H1 (cell line): ENCODE measurements around the gene SLC1A7. TPM values are rescaled to one million over a fixed set of nuclear protein-coding genes. Genes with fewer than 3 reads are reported as not detected.

Source experiments
- EGR1 ChIP-seq: IDR thresholded peaks from 2 replicates; pipeline ENCODE4 v1.6.1; 2011; ENCODE audit warnings: low read depth, low read length, borderline replicate concordance
- FOSL1 ChIP-seq: IDR thresholded peaks from 2 replicates; pipeline ENCODE4 v1.6.1; 2011; ENCODE audit warnings: mild to moderate bottlenecking, low read depth, low read length, moderate library complexity; ENCODE audit not compliant: insufficient read depth
- POLR2A ChIP-seq, 2 experiments: IDR thresholded peaks; 1 replicate in 1 of 2; 2 replicates in 1 of 2; pipeline ENCODE4 v1.6.1; 2011; ENCODE audit warnings: low read depth in 2 of 2, low read length in 2 of 2, mild to moderate bottlenecking in 2 of 2; ENCODE audit errors: control extremely low read depth in 1 of 2
- RNF2 ChIP-seq: fragments of 200-900, 300-1000 bp; sonication (generic); IDR thresholded peaks from 2 replicates; pipeline ENCODE4 v1.7.1; 2016; ENCODE audit warnings: borderline replicate concordance, low read depth, mild to moderate bottlenecking, antibody characterized with exemption, low read length; ENCODE audit not compliant: poor library complexity, severe bottlenecking; ENCODE audit errors: missing control alignments
- SP4 ChIP-seq: IDR thresholded peaks from 2 replicates; pipeline ENCODE4 v1.6.1; 2012; ENCODE audit warnings: low read length, inconsistent platforms
- TBP ChIP-seq: IDR thresholded peaks from 2 replicates; pipeline ENCODE4 v1.6.1; 2011; ENCODE audit warnings: low read depth, low read length, improper control_type of control experiment
- polyA plus RNA-seq, 7 experiments: library from polyadenylated mRNA; depleted of rRNA in 3 of 7; stranded (reverse) in 5 of 7; unstranded in 2 of 7; fragments of >200 nt in 5 of 7; fragments of 200-250 nt in 2 of 7; gene quantifications; 1 replicate in 5 of 7; 2 replicates in 1 of 7; 4 replicates in 1 of 7; pipeline versions ENCODE4 v1.2.1 to v1.2.3, GENCODE V29; 2011 to 2013; ENCODE audit warnings: missing spikeins in 2 of 7, mixed read lengths in 2 of 7
- total RNA-seq: library from RNA; stranded (reverse); fragmentation: NEBNext Ultra II Directional; extraction: Animal tissue kit (Norgen Biotek cat#: 25700); gene quantifications from 2 replicates; pipeline ENCODE4 v1.2.1, GENCODE V29; 2021
- TF ChIP-seq, protein P1 (sequence below): fragments of 300-600 bp; sonication (generic); IDR thresholded peaks from 2 replicates; pipeline ENCODE4 v1.7.1; 2012; ENCODE audit warnings: low read length, moderate library complexity, mild to moderate bottlenecking, inconsistent platforms; ENCODE audit not compliant: insufficient replicate concordance
- TF ChIP-seq, protein P2 (sequence below): IDR thresholded peaks from 2 replicates; pipeline ENCODE4 v1.6.1; 2012; ENCODE audit warnings: low read length, inconsistent platforms

Gene SLC1A7
- total and polyA plus RNA-seq, 2 of the 8 experiments (the other 6 are each of a cell fraction or from before 2014, with no cell fraction given), result not detected

DNA sequence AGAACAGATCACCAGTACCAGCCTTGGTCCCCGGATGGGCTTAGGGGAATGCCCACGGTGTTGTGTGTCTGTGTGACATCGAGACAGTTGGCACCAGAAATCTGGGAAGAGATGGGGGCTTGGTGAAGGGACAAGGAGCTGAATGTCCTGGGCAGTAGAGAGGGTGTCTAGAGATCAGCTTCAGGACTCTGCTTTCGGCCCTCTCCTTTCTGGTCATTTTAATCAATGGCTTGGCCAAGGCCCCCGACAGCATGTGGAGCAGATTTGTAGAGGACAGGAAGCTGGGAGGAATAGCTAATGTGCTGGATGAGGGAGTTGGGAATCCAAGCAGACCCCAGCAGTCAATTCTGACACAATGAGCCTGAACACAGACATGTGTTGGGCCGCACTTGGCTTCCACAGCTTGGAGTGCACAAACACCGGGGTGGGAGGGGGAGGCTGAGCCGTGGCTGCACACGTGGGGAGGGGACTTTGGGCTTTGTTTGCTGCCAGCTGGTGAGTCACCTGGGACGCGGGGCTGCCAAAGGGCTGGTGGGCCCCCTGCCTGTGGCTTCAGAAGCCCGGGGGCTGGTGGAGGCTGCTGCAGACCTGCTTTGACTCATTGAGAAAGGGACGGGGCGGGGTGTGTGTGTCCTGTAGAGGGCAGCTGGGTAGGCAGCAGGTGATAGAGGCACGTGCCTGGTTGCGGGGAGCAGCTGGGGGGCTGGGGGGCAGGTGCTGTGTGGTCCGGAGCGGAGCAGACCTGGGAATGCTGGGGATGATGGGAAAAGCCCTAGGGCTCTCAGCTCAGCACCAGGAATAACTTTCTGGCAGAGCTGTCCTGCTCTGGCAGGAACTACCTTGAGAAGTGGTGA, 20.9 kb downstream of the SLC1A7 start (continued):
- TF ChIP-seq TBP, result no peak
- TF ChIP-seq, protein P1, sequence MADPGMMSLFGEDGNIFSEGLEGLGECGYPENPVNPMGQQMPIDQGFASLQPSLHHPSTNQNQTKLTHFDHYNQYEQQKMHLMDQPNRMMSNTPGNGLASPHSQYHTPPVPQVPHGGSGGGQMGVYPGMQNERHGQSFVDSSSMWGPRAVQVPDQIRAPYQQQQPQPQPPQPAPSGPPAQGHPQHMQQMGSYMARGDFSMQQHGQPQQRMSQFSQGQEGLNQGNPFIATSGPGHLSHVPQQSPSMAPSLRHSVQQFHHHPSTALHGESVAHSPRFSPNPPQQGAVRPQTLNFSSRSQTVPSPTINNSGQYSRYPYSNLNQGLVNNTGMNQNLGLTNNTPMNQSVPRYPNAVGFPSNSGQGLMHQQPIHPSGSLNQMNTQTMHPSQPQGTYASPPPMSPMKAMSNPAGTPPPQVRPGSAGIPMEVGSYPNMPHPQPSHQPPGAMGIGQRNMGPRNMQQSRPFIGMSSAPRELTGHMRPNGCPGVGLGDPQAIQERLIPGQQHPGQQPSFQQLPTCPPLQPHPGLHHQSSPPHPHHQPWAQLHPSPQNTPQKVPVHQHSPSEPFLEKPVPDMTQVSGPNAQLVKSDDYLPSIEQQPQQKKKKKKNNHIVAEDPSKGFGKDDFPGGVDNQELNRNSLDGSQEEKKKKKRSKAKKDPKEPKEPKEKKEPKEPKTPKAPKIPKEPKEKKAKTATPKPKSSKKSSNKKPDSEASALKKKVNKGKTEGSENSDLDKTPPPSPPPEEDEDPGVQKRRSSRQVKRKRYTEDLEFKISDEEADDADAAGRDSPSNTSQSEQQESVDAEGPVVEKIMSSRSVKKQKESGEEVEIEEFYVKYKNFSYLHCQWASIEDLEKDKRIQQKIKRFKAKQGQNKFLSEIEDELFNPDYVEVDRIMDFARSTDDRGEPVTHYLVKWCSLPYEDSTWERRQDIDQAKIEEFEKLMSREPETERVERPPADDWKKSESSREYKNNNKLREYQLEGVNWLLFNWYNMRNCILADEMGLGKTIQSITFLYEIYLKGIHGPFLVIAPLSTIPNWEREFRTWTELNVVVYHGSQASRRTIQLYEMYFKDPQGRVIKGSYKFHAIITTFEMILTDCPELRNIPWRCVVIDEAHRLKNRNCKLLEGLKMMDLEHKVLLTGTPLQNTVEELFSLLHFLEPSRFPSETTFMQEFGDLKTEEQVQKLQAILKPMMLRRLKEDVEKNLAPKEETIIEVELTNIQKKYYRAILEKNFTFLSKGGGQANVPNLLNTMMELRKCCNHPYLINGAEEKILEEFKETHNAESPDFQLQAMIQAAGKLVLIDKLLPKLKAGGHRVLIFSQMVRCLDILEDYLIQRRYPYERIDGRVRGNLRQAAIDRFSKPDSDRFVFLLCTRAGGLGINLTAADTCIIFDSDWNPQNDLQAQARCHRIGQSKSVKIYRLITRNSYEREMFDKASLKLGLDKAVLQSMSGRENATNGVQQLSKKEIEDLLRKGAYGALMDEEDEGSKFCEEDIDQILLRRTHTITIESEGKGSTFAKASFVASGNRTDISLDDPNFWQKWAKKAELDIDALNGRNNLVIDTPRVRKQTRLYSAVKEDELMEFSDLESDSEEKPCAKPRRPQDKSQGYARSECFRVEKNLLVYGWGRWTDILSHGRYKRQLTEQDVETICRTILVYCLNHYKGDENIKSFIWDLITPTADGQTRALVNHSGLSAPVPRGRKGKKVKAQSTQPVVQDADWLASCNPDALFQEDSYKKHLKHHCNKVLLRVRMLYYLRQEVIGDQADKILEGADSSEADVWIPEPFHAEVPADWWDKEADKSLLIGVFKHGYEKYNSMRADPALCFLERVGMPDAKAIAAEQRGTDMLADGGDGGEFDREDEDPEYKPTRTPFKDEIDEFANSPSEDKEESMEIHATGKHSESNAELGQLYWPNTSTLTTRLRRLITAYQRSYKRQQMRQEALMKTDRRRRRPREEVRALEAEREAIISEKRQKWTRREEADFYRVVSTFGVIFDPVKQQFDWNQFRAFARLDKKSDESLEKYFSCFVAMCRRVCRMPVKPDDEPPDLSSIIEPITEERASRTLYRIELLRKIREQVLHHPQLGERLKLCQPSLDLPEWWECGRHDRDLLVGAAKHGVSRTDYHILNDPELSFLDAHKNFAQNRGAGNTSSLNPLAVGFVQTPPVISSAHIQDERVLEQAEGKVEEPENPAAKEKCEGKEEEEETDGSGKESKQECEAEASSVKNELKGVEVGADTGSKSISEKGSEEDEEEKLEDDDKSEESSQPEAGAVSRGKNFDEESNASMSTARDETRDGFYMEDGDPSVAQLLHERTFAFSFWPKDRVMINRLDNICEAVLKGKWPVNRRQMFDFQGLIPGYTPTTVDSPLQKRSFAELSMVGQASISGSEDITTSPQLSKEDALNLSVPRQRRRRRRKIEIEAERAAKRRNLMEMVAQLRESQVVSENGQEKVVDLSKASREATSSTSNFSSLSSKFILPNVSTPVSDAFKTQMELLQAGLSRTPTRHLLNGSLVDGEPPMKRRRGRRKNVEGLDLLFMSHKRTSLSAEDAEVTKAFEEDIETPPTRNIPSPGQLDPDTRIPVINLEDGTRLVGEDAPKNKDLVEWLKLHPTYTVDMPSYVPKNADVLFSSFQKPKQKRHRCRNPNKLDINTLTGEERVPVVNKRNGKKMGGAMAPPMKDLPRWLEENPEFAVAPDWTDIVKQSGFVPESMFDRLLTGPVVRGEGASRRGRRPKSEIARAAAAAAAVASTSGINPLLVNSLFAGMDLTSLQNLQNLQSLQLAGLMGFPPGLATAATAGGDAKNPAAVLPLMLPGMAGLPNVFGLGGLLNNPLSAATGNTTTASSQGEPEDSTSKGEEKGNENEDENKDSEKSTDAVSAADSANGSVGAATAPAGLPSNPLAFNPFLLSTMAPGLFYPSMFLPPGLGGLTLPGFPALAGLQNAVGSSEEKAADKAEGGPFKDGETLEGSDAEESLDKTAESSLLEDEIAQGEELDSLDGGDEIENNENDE, result no peak
- TF ChIP-seq FOSL1, result no peak
- TF ChIP-seq, protein P2, sequence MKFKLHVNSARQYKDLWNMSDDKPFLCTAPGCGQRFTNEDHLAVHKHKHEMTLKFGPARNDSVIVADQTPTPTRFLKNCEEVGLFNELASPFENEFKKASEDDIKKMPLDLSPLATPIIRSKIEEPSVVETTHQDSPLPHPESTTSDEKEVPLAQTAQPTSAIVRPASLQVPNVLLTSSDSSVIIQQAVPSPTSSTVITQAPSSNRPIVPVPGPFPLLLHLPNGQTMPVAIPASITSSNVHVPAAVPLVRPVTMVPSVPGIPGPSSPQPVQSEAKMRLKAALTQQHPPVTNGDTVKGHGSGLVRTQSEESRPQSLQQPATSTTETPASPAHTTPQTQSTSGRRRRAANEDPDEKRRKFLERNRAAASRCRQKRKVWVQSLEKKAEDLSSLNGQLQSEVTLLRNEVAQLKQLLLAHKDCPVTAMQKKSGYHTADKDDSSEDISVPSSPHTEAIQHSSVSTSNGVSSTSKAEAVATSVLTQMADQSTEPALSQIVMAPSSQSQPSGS, result no peak
- TF ChIP-seq RNF2, result no peak
- TF ChIP-seq EGR1, result no peak
- no peak for TF ChIP-seq SP4
- no peak for TF ChIP-seq POLR2A (IDR thresholded peaks at IDR 0.05; ENCODE audit: control extremely low read depth in 1 of 2, low read depth in 2 of 2, low read length in 2 of 2)
